K562 (cell line): ENCODE data around the gene TBRG1. TPM values are rescaled to one million over a fixed set of nuclear protein-coding genes. Genes with fewer than 3 reads are reported as not detected.

Experiments
- ATAC-seq: fragments of 200-7000 bp; cut with Tn5 transposase; 3 replicates; pipeline ENCODE4 v1.9.1; 2020; ENCODE audit warnings: moderate library complexity
- BruUV-seq: library from RNA; stranded (reverse); fragments of 400-500 nt; replicated peaks from 2 replicates; lab custom pipeline; 2021; lab: Mats Ljungman, UMichigan
- CTCF ChIA-PET: fragments of 300-600 bp; formaldehyde crosslinking; extraction: SDS; loops from one replicate; lab custom pipeline; 2021; ENCODE audit warnings: low intra/inter-chr PET ratio; lab: Yijun Ruan, JAX
- POLR2A ChIA-PET: fragments of 300-600, 350-650 bp; sonication (Branson Sonifier 250); formaldehyde crosslinking; extraction: SDS; loops from one replicate; lab custom pipeline; 2021; ENCODE audit warnings: antibody characterized with exemption, inconsistent platforms; lab: Yijun Ruan, JAX
- DNase-seq, 4 experiments: peaks; one replicate each; pipeline versions ENCODE4 v3.0.0 to v3.0.0-alpha.2; 2011 to 2018; ENCODE audit warnings: low spot score in 3 of 4, mixed read lengths in 3 of 4; ENCODE audit errors: extremely low read depth in 1 of 4
- FAIRE-seq: peaks from 2 replicates; lab custom pipeline; 2011; peaks lifted over from hg19 to GRCh38; lab: Jason Lieb, UNC
- H2AFZ ChIP-seq: 2 replicates; pipeline ENCODE4 v1.6.0; 2011; ENCODE audit warnings: low read depth, low read length, control low read depth, inconsistent platforms
- H3K27ac ChIP-seq: fragments of 200-600 bp; 3 replicates; pipeline ENCODE4 v1.8.0; 2011; ENCODE audit warnings: low read depth, mild to moderate bottlenecking, control low read depth, inconsistent platforms, low read length, moderate library complexity, mixed read lengths; ENCODE audit errors: extremely low read depth
- H3K27me3 ChIP-seq, 2 experiments: fragments of 300-600 bp in 1 of 2; 2 replicates in 1 of 2; 3 replicates in 1 of 2; pipeline versions ENCODE4 v1.6.0 to v1.8.0; 2011; ENCODE audit warnings: inconsistent platforms in 2 of 2, low read length in 2 of 2, mild to moderate bottlenecking in 1 of 2, mixed read lengths in 1 of 2, moderate library complexity in 1 of 2; ENCODE audit not compliant: control insufficient read depth in 2 of 2, insufficient read depth in 2 of 2
- H3K36me3 ChIP-seq: fragments of 300-600 bp; 3 replicates; pipeline ENCODE4 v1.8.0; 2011; ENCODE audit warnings: mild to moderate bottlenecking, low read length, inconsistent platforms; ENCODE audit not compliant: control insufficient read depth, insufficient read depth
- H3K4me1 ChIP-seq, 2 experiments: fragments of 200-600 bp in 1 of 2; replicated peaks in 1 of 2; 2 replicates in 1 of 2; 3 replicates in 1 of 2; pipeline versions ENCODE4 v1.5.1 to v1.8.0; 2011; ENCODE audit warnings: inconsistent platforms in 2 of 2, low read length in 2 of 2, mild to moderate bottlenecking in 1 of 2, mixed read lengths in 1 of 2, moderate library complexity in 1 of 2; ENCODE audit not compliant: control insufficient read depth in 2 of 2, insufficient read depth in 2 of 2
- H3K4me2 ChIP-seq: 2 replicates; pipeline ENCODE4 v1.6.1; 2011; ENCODE audit warnings: low read length, control low read depth, inconsistent platforms, mixed read lengths; ENCODE audit not compliant: insufficient read depth
- H3K4me3 ChIP-seq: fragments of 200-600 bp; sonication (generic), shearing (Covaris generic); 2 replicates; pipeline ENCODE4 v1.5.1; 2016; ENCODE audit warnings: control low read depth, inconsistent platforms
- H3K79me2 ChIP-seq: fragments of 200-600 bp; 3 replicates; pipeline ENCODE4 v1.8.0; 2011; ENCODE audit warnings: low read length, inconsistent platforms; ENCODE audit not compliant: control insufficient read depth, insufficient read depth
- H3K9ac ChIP-seq, 2 experiments: 2 replicates each; pipeline versions ENCODE4 v1.6.0 to v1.6.1; 2011; ENCODE audit warnings: low read depth in 2 of 2, low read length in 2 of 2, control low read depth in 1 of 2, inconsistent platforms in 1 of 2, mild to moderate bottlenecking in 1 of 2, mixed read lengths in 1 of 2; ENCODE audit not compliant: insufficient read depth in 1 of 2
- H3K9me1 ChIP-seq: one replicate; pipeline ENCODE4 v1.6.0; 2011; ENCODE audit warnings: inconsistent platforms, mild to moderate bottlenecking, low read length, moderate library complexity; ENCODE audit not compliant: control insufficient read depth, insufficient read depth
- H3K9me3 ChIP-seq: replicated peaks from 2 replicates; pipeline ENCODE4 v1.5.1; 2011; ENCODE audit warnings: low read depth, low read length, inconsistent platforms; ENCODE audit not compliant: control insufficient read depth, insufficient read depth
- H4K20me1 ChIP-seq: replicated peaks from 2 replicates; pipeline ENCODE4 v1.6.1; 2011; ENCODE audit warnings: low read length, inconsistent platforms, mixed read lengths; ENCODE audit not compliant: control insufficient read depth, insufficient read depth
- BCOR ChIP-seq: fragments of 450-650 bp; IDR thresholded peaks from 2 replicates; pipeline ENCODE4 v1.6.1; 2016
- C11orf30 ChIP-seq: fragments of 450-650 bp; IDR thresholded peaks from 2 replicates; pipeline ENCODE4 v1.6.1; 2016; ENCODE audit warnings: low read depth, mild to moderate bottlenecking
- COPS2 ChIP-seq: fragments of 450-650 bp; conservative IDR thresholded peaks from 2 replicates; pipeline ENCODE4 v1.6.1; 2016; ENCODE audit warnings: mild to moderate bottlenecking, moderate library complexity
- FUS ChIP-seq: fragments of 200-400 bp; formaldehyde crosslinking; optimal IDR thresholded peaks from 2 replicates; pipeline ENCODE3; 2017; ENCODE audit warnings: low read depth, low read length
- IRF2 ChIP-seq: sonication (generic); formaldehyde crosslinking; IDR thresholded peaks from 2 replicates; pipeline ENCODE4 v1.8.1; 2022; ENCODE audit warnings: mild to moderate bottlenecking, missing genetic modification reagents
- MAFF ChIP-seq: IDR thresholded peaks from 2 replicates; pipeline ENCODE4 v1.6.1; 2012; ENCODE audit warnings: low read length, improper control_type of control experiment
- MAFG ChIP-seq: fragments of 450-650 bp; conservative IDR thresholded peaks from 2 replicates; pipeline ENCODE4 v1.6.1; 2016; ENCODE audit warnings: missing genetic modification characterization, missing compliant biosample characterization
- NCOA1 ChIP-seq: fragments of 450-650 bp; IDR thresholded peaks from 2 replicates; pipeline ENCODE4 v1.6.1; 2016; ENCODE audit warnings: low read depth
- NFE2 ChIP-seq: IDR thresholded peaks from 2 replicates; pipeline ENCODE4 v1.6.1; 2014; ENCODE audit warnings: antibody characterized with exemption, low read depth
- RB1 ChIP-seq: fragments of 450-650 bp; IDR thresholded peaks from 2 replicates; pipeline ENCODE4 v1.6.1; 2017; ENCODE audit warnings: low read depth, mild to moderate bottlenecking
- SRSF9 ChIP-seq: fragments of 200-400 bp; formaldehyde crosslinking; IDR thresholded peaks from 2 replicates; pipeline ENCODE4 v1.6.1; 2017; ENCODE audit warnings: low read depth, low read length, borderline replicate concordance
- ZNF316 ChIP-seq: fragments of 450-650 bp; IDR thresholded peaks from 2 replicates; pipeline ENCODE4 v1.6.1; 2016
- ZNF436 ChIP-seq: fragments of 250-450, 450-650 bp; sonication (Bioruptor Pico); formaldehyde crosslinking; IDR thresholded peaks from 2 replicates; pipeline ENCODE4 v1.7.0; 2020; ENCODE audit warnings: mild to moderate bottlenecking
- ZNF444 ChIP-seq: fragments of 250-450 bp; sonication (Bioruptor Pico); IDR thresholded peaks from 2 replicates; pipeline ENCODE4 v1.4.0; 2020; ENCODE audit warnings: mild to moderate bottlenecking, moderate library complexity
- ZNF766 ChIP-seq: fragments of 200-800 bp; sonication (Bioruptor generic); conservative IDR thresholded peaks from 2 replicates; pipeline ENCODE4 v1.6.1; 2016; ENCODE audit warnings: missing genetic modification characterization, missing compliant biosample characterization
- WGBS: fragments of 100-300 bp; shearing (Covaris generic); methylation state at CpG from one replicate; pipeline ENCODE4 v1.1.6; 2016; ENCODE audit warnings: low coverage, mixed read lengths; ENCODE audit not compliant: insufficient coverage; ENCODE audit errors: missing lambda C conversion rate; 5-methylcytosine and 5-hydroxymethylcytosine counted together
- in situ Hi-C: fragments of 300-500 bp; cut with MboI; formaldehyde crosslinking; loops from 4 replicates; pipeline ENCODE4 v1.15.0; 2018; ENCODE audit warnings: inconsistent platforms, mixed read lengths
- intact Hi-C: fragments of 100-400 bp; cut with micrococcal nuclease; formaldehyde crosslinking; loops from 2 replicates; pipeline ENCODE4 v1.14.2; 2022
- polyA plus RNA-seq, 8 experiments: library from polyadenylated mRNA; depleted of rRNA in 4 of 8; stranded (reverse) in 5 of 8; unstranded in 3 of 8; fragments of >200 nt; fragmentation: Nextera tagmentation in 2 of 8; fragmentation: Illumina TruSeq in 1 of 8; extraction: Ambion mirVana in 2 of 8; extraction: Trizol in 1 of 8; gene quantifications; 2 replicates each; pipeline versions ENCODE4 v1.2.1 to v1.2.3, GENCODE V29; 2011 to 2014; ENCODE audit warnings: inconsistent platforms in 1 of 8, missing spikeins in 1 of 8
- total RNA-seq, 7 experiments: library from RNA; depleted of rRNA in 6 of 7; stranded (reverse); fragments of >200 nt in 6 of 7; fragmentation: Illumina TruSeq in 2 of 7; extraction: Trizol in 2 of 7; gene quantifications; 2 replicates each; pipeline versions ENCODE4 v1.2.1 to v1.2.3, GENCODE V29; 2011 to 2021; ENCODE audit warnings: low replicate concordance in 1 of 7
- TF ChIP-seq, protein P1 (sequence below): fragments of 450-650 bp; IDR thresholded peaks from 2 replicates; pipeline ENCODE4 v1.6.1; 2016
- TF ChIP-seq, protein P2 (sequence below), 2 experiments: IDR thresholded peaks in 1 of 2; conservative IDR thresholded peaks in 1 of 2; 2 replicates each; pipeline ENCODE4 v1.6.1; 2016; ENCODE audit warnings: low read depth in 2 of 2, mild to moderate bottlenecking in 1 of 2, missing compliant biosample characterization in 1 of 2, missing genetic modification characterization in 1 of 2, moderate library complexity in 1 of 2
- TF ChIP-seq, protein P3 (sequence below): fragments of 450-650 bp; IDR thresholded peaks from 2 replicates; pipeline ENCODE4 v1.6.1; 2018; ENCODE audit not compliant: partially characterized antibody

TBRG1 gene
- total and polyA plus RNA-seq, 9 of the 15 experiments (the other 6 are each of a cell fraction or from before 2014, with no cell fraction given), result 8.7 to 30.0 (median 20.2) TPM

DNA sequence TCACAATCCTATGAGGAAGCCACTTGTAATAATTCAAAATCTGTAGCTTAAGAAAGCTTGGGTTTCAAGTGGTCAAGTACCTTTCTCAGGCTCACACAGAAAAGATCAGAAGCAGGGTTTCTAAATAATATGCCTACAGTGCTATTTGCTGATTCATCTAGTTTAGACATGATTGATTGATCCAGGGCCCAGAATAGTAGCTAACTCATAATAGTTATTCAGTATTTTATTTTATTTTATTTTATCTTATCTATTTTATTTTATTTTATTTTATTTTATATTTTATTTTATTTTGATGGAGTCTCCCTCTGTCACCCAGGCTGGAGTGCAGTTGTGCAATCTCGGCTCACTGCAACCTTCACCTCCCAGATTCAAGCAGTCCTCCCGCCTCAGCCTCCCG lies 27.4 kb upstream of the TBRG1 start:
- ChIA-PET POLR2A (no interaction called here), CTCF (no interaction called here)
- no peaks in the 10 kb centered on the region for H4K20me1 ChIP-seq
- H2AFZ ChIP-seq, result no peak overlapping the region
- no peaks in the 10 kb centered on the region for H3K9me3 ChIP-seq
- H3K27ac ChIP-seq, result no peak overlapping the region
- no peak overlapping the region for H3K9ac ChIP-seq
- no TSS peak for BruUV-seq
- FAIRE-seq (no peak), DNase-seq (no peak), ATAC-seq (no peak)
- WGBS, result 9% methylated on average over 3 of the region's 3 CpGs
- H3K79me2 ChIP-seq, result no peaks in the 10 kb centered on the region
- intact Hi-C loops (no loop called here), in situ Hi-C loops (loop anchor here (25.0 kb wide), 1 partner anchor 533 kb away; no protein-coding TSS in a partner anchor)
- no peaks in the 10 kb centered on the region for H3K9me1 ChIP-seq
- H3K4me1 ChIP-seq, result no peaks in the 10 kb centered on the region
- no peak overlapping the region for H3K4me3 ChIP-seq
- no peaks in the 10 kb centered on the region for H3K36me3 ChIP-seq
- H3K27me3 ChIP-seq, result peaks cover 0 to 3% of the 10 kb centered on the region in 2 experiments; a peak in 2 of 5 replicates
- no peak overlapping the region for H3K4me2 ChIP-seq
- TF ChIP-seq NCOA1, result no peak
- TF ChIP-seq, protein P1, sequence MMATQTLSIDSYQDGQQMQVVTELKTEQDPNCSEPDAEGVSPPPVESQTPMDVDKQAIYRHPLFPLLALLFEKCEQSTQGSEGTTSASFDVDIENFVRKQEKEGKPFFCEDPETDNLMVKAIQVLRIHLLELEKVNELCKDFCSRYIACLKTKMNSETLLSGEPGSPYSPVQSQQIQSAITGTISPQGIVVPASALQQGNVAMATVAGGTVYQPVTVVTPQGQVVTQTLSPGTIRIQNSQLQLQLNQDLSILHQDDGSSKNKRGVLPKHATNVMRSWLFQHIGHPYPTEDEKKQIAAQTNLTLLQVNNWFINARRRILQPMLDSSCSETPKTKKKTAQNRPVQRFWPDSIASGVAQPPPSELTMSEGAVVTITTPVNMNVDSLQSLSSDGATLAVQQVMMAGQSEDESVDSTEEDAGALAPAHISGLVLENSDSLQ, result no peak
- TF ChIP-seq C11orf30, result peak; percentile 68; the same call in 1 of the 2 replicates
- no peak for TF ChIP-seq BCOR
- no peak for TF ChIP-seq RB1
- TF ChIP-seq, protein P2, sequence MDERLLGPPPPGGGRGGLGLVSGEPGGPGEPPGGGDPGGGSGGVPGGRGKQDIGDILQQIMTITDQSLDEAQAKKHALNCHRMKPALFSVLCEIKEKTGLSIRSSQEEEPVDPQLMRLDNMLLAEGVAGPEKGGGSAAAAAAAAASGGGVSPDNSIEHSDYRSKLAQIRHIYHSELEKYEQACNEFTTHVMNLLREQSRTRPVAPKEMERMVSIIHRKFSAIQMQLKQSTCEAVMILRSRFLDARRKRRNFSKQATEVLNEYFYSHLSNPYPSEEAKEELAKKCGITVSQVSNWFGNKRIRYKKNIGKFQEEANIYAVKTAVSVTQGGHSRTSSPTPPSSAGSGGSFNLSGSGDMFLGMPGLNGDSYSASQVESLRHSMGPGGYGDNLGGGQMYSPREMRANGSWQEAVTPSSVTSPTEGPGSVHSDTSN (CRISPR knock-in tag; IDR thresholded peaks at IDR 0.05; ENCODE audit: low read depth), result no peak
- TF ChIP-seq, protein P2 (tag; conservative IDR thresholded peaks at IDR 0.05; ENCODE audit: low read depth), result peak; percentile 67
- peak; percentile 67 for TF ChIP-seq MAFG (tag)
- TF ChIP-seq, protein P3, sequence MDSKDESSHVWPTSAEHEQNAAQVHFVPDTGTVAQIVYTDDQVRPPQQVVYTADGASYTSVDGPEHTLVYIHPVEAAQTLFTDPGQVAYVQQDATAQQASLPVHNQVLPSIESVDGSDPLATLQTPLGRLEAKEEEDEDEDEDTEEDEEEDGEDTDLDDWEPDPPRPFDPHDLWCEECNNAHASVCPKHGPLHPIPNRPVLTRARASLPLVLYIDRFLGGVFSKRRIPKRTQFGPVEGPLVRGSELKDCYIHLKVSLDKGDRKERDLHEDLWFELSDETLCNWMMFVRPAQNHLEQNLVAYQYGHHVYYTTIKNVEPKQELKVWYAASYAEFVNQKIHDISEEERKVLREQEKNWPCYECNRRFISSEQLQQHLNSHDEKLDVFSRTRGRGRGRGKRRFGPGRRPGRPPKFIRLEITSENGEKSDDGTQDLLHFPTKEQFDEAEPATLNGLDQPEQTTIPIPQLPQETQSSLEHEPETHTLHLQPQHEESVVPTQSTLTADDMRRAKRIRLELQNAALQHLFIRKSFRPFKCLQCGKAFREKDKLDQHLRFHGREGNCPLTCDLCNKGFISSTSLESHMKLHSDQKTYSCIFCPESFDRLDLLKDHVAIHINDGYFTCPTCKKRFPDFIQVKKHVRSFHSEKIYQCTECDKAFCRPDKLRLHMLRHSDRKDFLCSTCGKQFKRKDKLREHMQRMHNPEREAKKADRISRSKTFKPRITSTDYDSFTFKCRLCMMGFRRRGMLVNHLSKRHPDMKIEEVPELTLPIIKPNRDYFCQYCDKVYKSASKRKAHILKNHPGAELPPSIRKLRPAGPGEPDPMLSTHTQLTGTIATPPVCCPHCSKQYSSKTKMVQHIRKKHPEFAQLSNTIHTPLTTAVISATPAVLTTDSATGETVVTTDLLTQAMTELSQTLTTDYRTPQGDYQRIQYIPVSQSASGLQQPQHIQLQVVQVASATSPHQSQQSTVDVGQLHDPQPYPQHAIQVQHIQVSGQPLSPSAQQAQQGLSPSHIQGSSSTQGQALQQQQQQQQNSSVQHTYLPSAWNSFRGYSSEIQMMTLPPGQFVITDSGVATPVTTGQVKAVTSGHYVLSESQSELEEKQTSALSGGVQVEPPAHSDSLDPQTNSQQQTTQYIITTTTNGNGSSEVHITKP, result no peak
- no peak for TF ChIP-seq ZNF766 (CRISPR knock-in tag)
- TF ChIP-seq ZNF444 (CRISPR knock-in tag), result no peak
- TF ChIP-seq COPS2, result no peak
- no peak for TF ChIP-seq IRF2
- no peak for TF ChIP-seq ZNF436 (CRISPR knock-in tag)
- TF ChIP-seq MAFF, result peak; percentile 40; the same call in 1 of the 2 replicates
- TF ChIP-seq SRSF9, result no peak
- peak; percentile 75 for TF ChIP-seq ZNF316
- peak; percentile 36; the same call in 1 of the 2 replicates for TF ChIP-seq NFE2
- no peak for TF ChIP-seq FUS
